SK-N-MC (cell line): ENCODE measurements around the gene OSTC.

Experiments
- DNase-seq: peaks from one replicate; pipeline ENCODE4 v3.0.0-alpha.2; 2011; ENCODE audit warnings: low read depth, low spot score
- H3K27ac ChIP-seq: fragments of 200-600 bp; sonication (generic); 2 replicates; pipeline ENCODE4 v1.5.1; 2016; ENCODE audit warnings: mixed run types
- H3K36me3 ChIP-seq: fragments of 200-600 bp; sonication (generic); 2 replicates; pipeline ENCODE4 v1.6.1; 2017; ENCODE audit warnings: antibody characterized with exemption, low read length, mixed read lengths; ENCODE audit not compliant: insufficient read depth
- H3K4me3 ChIP-seq: fragments of 200-600 bp; sonication (generic); 2 replicates; pipeline ENCODE4 v1.5.1; 2016
- H3K9ac ChIP-seq: fragments of 200-600 bp; sonication (generic); 2 replicates; pipeline ENCODE4 v1.8.0; 2017; ENCODE audit warnings: mixed run types, mixed read lengths; ENCODE audit not compliant: insufficient read length
- H3K9me3 ChIP-seq: fragments of 200-600 bp; sonication (generic); 2 replicates; pipeline ENCODE4 v1.6.1; 2017; ENCODE audit warnings: low read depth, mild to moderate bottlenecking, antibody characterized with exemption, low read length, moderate library complexity, mixed read lengths
- EZH2 ChIP-seq: fragments of 200-600 bp; sonication (generic); IDR thresholded peaks from one replicate; pipeline ENCODE4 v1.6.1; 2017; ENCODE audit warnings: antibody characterized with exemption
- FOXP2 ChIP-seq: optimal IDR thresholded peaks from 2 replicates; pipeline ENCODE3; 2011; ENCODE audit warnings: mild to moderate bottlenecking, moderate library complexity; ENCODE audit not compliant: insufficient read depth; ENCODE audit errors: extremely low read length, control extremely low read depth
- POLR2AphosphoS5 ChIP-seq: IDR thresholded peaks from 2 replicates; pipeline ENCODE4 v1.6.1; 2012; ENCODE audit warnings: mild to moderate bottlenecking, low read depth, low read length, borderline replicate concordance

The OSTC gene

GRCh38 chr4:108681321-108681809, 31.0 kb downstream of the OSTC start:
- DNase-seq = no peak

DNA sequence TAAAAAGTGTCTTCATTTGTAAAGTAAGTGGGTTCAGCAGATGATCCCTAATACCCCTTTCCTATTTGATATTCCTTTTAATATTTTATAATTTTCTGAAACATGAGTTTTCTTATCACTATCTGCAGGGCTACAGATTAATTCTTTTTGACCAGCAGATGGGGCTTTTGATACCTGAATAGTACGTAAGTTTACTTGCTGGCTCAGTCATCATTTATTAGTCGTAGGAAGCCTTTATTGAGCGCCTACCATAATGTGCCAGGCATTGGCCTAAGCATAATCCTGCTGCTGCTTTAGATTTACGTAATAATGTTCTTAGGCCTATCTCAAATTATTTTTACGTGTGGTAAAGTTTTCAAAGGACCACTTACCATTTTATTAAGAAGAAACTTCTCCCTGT, 33.1 kb downstream of the OSTC start:
- no peaks in the 10 kb centered on the region for H3K36me3 ChIP-seq
- DNase-seq = no peak
- H3K9me3 ChIP-seq = no peaks in the 10 kb centered on the region
- no peak overlapping the region for H3K27ac ChIP-seq
- H3K4me3 ChIP-seq = no peak overlapping the region
- TF ChIP-seq EZH2 (no peak), POLR2AphosphoS5 (no peak), FOXP2 (no peak)
- peak overlapping the region; percentile 3 for H3K9ac ChIP-seq

More at GRCh38 chr4:108681321-108681809, 31.0 kb downstream of the OSTC start:
- Histone ChIP-seq H3K9ac (no peak overlapping the region), H3K9me3 (no peaks in the 10 kb centered on the region), H3K36me3 (no peaks in the 10 kb centered on the region), H3K27ac (no peak overlapping the region), H3K4me3 (no peak overlapping the region)
- TF ChIP-seq FOXP2 (no peak), POLR2AphosphoS5 (no peak)

- no peak for TF ChIP-seq POLR2AphosphoS5
- TF ChIP-seq FOXP2 = no peak
- no peak for TF ChIP-seq EZH2
- no peak for DNase-seq
These were observed 34.8 kb downstream of the OSTC start for GRCh38 chr4:108685036-108685686.

DNA sequence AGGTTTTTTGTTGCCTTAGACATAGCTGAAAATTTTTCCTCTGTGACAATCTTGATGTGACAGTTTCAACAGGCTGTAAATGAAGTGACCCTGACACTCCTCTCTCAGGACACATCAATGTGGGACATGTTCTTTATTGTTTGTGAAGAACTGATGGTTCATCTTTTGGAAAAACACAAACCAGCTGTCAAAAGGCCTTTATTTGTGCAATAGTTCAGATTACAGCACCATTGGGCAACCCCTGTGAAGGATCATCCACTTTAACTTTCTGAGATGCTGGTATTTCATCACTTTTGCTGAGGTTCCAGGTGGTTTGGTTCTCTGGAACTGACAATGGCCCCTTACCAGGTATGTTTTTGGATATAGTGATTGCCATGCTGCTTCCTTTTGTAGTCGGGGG, 40.3 kb downstream of the OSTC start:
- DNase-seq = no peak
- Histone ChIP-seq H3K27ac (no peak overlapping the region), H3K9me3 (no peaks in the 10 kb centered on the region), H3K4me3 (no peak overlapping the region), H3K36me3 (no peaks in the 10 kb centered on the region), H3K9ac (no peak overlapping the region)
- no peak for TF ChIP-seq FOXP2
- no peak for TF ChIP-seq POLR2AphosphoS5
- no peak for TF ChIP-seq EZH2

More at GRCh38 chr4:108685036-108685686, 34.8 kb downstream of the OSTC start:
- no peak overlapping the region for H3K9ac ChIP-seq
- no peak overlapping the region for H3K27ac ChIP-seq
- H3K9me3 ChIP-seq = no peaks in the 10 kb centered on the region
- no peak overlapping the region for H3K4me3 ChIP-seq
- no peaks in the 10 kb centered on the region for H3K36me3 ChIP-seq

GRCh38 chr4:108693211-108693610, 42.8 kb downstream of the OSTC start:
- no peak overlapping the region for H3K9ac ChIP-seq
- H3K4me3 ChIP-seq = no peak overlapping the region
- H3K36me3 ChIP-seq = no peaks in the 10 kb centered on the region
- TF ChIP-seq POLR2AphosphoS5 = no peak
- TF ChIP-seq EZH2 = no peak
- no peak for TF ChIP-seq FOXP2
- no peaks in the 10 kb centered on the region for H3K9me3 ChIP-seq
- H3K27ac ChIP-seq = no peak overlapping the region
- no peak for DNase-seq

DNA sequence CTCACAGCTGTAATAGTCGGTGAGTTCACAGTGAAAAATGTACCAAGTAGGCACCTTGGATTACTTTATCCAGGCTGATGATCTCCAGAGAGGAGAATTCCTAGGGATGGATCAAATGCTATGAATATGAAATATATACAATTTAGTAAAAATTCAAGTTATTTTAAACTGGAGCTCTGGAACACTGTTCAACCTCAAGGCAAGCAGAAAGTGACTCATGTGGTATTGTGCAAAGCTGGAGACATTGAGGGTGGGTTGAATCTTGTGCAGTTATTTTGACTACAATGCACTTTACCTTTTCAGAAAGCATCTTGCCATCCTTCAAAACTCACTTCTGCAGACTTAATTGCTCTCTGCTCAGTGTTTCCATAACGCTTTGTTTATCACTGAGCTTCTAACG, 43.4 kb downstream of the OSTC start:
- no peak for DNase-seq
- TF ChIP-seq POLR2AphosphoS5 (no peak), EZH2 (no peak), FOXP2 (no peak)
- H3K36me3 ChIP-seq = no peaks in the 10 kb centered on the region

DNA sequence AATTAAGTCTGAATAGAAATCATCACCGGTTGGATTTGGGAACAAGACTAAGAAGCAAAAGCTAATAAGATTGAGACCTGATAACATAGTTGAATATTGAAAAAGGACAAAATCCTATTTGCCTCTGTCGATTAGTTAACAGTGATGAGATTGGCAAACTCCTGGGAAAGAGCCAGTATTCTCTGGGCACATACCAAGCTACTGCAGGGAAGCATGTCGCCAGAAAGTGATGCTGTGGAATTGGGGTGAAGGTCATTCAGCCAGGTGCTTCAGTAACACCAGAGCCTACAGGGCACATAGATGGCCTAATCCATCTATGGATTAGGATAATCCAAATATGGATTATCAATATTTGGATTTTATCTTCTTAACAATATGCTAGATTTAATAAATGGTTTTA, 44.0 kb downstream of the OSTC start:
- H3K9ac ChIP-seq = no peak overlapping the region
- H3K9me3 ChIP-seq = no peaks in the 10 kb centered on the region
- no peaks in the 10 kb centered on the region for H3K36me3 ChIP-seq
- H3K4me3 ChIP-seq = no peak overlapping the region
- no peak overlapping the region for H3K27ac ChIP-seq
- TF ChIP-seq POLR2AphosphoS5 = no peak
- no peak for TF ChIP-seq EZH2
- TF ChIP-seq FOXP2 = no peak
- no peak for DNase-seq

More for the DNA sequence above, 43.4 kb downstream of the OSTC start:
- H3K9me3 ChIP-seq = no peaks in the 10 kb centered on the region
- H3K9ac ChIP-seq = no peak overlapping the region
- H3K27ac ChIP-seq = no peak overlapping the region
- H3K4me3 ChIP-seq = no peak overlapping the region

- DNase-seq = no peak
- Histone ChIP-seq H3K9me3 (no peaks in the 10 kb centered on the region), H3K27ac (no peak overlapping the region), H3K9ac (no peak overlapping the region), H3K4me3 (no peak overlapping the region), H3K36me3 (no peaks in the 10 kb centered on the region)
- TF ChIP-seq POLR2AphosphoS5 (no peak), EZH2 (no peak), FOXP2 (no peak)
These were observed 44.7 kb downstream of the OSTC start for GRCh38 chr4:108695062-108695461.

GRCh38 chr4:108696160-108696559, 45.8 kb downstream of the OSTC start:
- no peak overlapping the region for H3K27ac ChIP-seq

More at GRCh38 chr4:108696160-108696559, 45.8 kb downstream of the OSTC start:
- Histone ChIP-seq H3K4me3 (no peak overlapping the region), H3K9ac (no peak overlapping the region), H3K36me3 (no peaks in the 10 kb centered on the region), H3K9me3 (no peaks in the 10 kb centered on the region)
- DNase-seq = no peak
- no peak for TF ChIP-seq POLR2AphosphoS5
- no peak for TF ChIP-seq FOXP2
- TF ChIP-seq EZH2 = no peak
